Frontal cortex (tissue), 4 donors: ENCODE results near the gene CD302. TPM values are rescaled to one million over a fixed set of nuclear protein-coding genes. Genes with fewer than 3 reads are reported as not detected.
"Not testable (repeated sequence)": the region's sequence is repeated elsewhere in the genome, so short reads cannot be mapped to it uniquely, and the experiment has no call there.

ENCODE experiments used
- DNase-seq, 2 donors: peaks; one replicate each; pipeline ENCODE4 v3.0.0; 2012; ENCODE audit warnings: low spot score in 2 of 2
- FAIRE-seq: peaks from 2 replicates; lab custom pipeline; 2012; peaks lifted over from hg19 to GRCh38; lab: Jason Lieb, UNC
- total RNA-seq: library from RNA; depleted of rRNA; stranded (reverse); fragments of >200 nt; gene quantifications from one replicate; pipeline ENCODE4 v1.2.3, GENCODE V29; 2014
- donor health status: control.
- donor health status: control.
- donor health status: control.

Gene CD302
- total RNA-seq, 1 donor from 2014 or later, result 1.6 TPM

DNA sequence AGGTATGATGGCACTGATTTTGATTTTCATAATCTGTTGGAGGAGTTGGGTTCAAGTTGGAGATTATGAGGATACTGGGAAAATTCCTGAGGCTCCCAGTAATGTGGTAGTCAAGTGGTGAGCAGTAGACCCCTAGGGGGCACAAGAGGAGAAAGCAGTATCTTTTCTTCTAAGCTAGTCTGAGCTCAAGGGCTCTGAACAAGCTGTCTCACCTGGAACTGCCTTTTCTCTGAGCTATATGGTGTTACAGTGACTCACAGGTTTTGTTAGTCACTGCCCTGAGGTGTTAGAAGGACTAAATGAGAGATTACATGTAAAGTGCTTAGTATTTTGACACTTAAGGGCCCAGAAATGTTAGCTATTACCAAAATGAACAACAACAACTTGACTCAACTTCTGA lies 42.2 kb downstream of the CD302 start:
- FAIRE-seq (no peak), DNase-seq (no peak)

DNA sequence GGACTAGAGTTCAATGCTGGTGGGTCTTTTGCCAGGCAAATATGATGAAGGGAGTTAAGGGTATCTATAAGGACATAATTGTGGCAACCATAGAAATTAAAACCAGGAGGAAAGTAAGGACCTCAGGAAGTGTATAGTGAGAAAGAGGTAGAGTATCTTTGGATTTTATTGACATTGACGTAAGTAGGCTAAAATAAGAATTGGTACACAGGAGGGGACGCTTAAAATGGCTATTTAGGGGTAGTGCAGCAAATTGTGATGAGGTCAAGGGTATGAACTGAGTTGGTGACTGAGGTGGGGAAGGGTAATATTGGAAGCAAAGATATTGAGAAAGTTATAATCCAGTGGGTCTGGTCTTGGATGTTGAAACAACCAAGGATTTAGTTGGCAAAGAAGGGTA lies 43.0 kb downstream of the CD302 start:
- no peak for DNase-seq
- no peak for FAIRE-seq

DNA sequence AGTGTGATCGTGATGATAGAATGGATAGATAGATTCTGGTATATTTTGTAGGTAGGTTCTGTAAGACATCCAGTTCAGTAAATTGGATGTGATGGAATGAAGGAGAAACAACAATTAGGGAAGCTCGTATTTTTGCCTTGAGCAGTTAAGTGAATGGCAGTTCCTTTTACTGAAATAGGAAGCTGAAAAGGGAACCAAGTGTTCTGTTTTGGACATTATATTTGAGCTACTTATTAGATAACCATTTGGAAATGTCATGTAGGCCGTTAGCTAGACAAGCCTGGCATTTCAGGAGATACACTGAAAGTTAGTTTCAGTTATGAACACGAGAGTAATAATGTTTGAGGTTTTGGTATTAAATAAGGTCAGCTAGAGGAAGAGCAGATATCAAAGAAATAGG lies 44.2 kb downstream of the CD302 start:
- no peak for FAIRE-seq
- no peak for DNase-seq

DNA sequence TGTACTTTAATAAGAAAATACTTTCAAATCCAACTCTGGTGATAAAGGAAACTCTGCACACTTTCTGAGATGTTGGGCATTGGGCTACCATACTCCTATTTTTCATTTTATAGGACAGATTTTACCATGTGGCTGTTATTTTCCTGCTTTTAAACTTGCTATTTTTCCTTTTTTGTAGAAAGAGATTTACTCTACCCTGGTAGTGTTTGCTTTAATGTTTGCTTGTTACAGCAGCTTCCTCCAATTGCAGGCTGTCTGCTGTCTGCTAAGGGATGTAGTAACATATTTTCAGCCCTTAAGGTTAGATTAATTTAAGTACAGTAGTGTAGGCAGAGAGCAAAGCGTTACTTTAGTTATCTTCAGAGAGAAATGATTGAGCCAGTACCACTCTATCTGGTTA lies 47.1 kb downstream of the CD302 start:
- no peak for DNase-seq
- FAIRE-seq, result no peak

- no peak for FAIRE-seq
- no peak for DNase-seq
Measured at GRCh38 chr2:159748089-159748488, 49.9 kb downstream of the CD302 start.

GRCh38 chr2:159745237-159745636 lies 52.8 kb downstream of the CD302 start:
- not testable (repeated sequence) for DNase-seq, FAIRE-seq

DNA sequence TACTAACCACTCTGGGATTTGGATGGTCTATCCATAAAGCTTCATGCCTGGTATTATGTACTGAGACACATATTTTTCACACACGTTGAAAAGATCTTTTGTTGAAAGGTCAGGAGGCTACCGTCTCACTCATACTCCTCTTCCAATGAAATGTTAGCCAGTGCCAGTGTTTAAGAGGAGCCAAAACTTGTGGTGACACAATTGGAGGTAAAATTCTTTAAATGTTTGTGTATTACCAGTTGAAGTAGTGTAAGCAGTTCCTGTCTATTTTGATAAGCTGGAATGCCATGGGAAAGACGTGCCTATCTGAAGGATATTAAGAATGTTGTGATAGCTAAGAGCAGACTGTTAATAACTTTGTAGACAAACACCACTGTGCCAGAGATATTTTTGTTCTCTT lies 53.6 kb downstream of the CD302 start:
- FAIRE-seq (no peak), DNase-seq (no peak)

GRCh38 chr2:159742846-159743245 lies 55.2 kb downstream of the CD302 start:
- no peak for DNase-seq
- FAIRE-seq, result no peak

- no peak for DNase-seq
Measured at GRCh38 chr2:159738509-159739390, 59.3 kb downstream of the CD302 start.

DNA sequence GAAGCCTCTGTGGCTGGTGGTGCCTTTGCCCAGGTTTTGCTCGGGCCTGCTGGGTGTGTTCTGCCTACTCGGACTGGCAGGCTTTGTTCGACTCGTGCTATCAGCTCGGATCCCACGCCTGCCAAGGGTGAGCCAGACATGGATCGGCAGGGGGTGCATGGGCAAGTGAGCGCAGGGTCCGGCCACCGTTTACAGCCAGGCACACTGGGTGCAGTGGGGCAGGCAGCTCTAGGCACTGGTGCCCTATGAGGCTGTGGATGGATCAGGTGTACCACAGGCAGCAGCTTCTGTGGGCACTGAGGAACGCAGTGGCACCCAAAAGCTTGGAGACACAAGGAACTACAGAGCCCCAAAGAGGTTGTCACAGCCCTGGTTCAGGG lies 60.1 kb downstream of the CD302 start:
- DNase-seq (no peak), FAIRE-seq (no peak)

More at GRCh38 chr2:159738509-159739390, 59.3 kb downstream of the CD302 start:
- no peak for FAIRE-seq

- no peak for DNase-seq
- no peak for FAIRE-seq
Measured at GRCh38 chr2:159737292-159737916, 60.6 kb downstream of the CD302 start.

GRCh38 chr2:159736048-159736447 lies 62.0 kb downstream of the CD302 start:
- no peak for FAIRE-seq
- no peak for DNase-seq

DNA sequence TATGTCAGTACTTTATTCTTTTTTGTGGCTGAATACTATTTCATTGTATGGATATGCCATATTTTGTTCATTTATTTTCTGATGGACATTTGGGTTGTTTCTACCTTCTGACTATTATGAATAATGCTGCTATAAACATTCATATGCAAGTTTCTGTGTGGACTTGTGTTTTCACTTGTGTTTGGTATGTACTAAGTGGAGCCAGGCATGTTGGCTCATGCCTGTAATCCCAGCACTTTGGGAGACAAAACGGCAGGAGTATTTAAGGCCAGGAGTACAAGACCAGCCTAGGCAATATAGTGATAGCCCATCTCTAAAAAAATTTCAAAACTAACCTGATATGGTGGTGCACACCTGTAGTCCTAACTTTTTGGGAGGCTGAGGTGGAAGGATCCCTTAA lies 62.4 kb downstream of the CD302 start:
- DNase-seq, result no peak

GRCh38 chr2:159728629-159729028 lies 69.4 kb downstream of the CD302 start:
- DNase-seq, result no peak
- no peak for FAIRE-seq

More for the DNA sequence above, 62.4 kb downstream of the CD302 start:
- FAIRE-seq, result no peak

DNA sequence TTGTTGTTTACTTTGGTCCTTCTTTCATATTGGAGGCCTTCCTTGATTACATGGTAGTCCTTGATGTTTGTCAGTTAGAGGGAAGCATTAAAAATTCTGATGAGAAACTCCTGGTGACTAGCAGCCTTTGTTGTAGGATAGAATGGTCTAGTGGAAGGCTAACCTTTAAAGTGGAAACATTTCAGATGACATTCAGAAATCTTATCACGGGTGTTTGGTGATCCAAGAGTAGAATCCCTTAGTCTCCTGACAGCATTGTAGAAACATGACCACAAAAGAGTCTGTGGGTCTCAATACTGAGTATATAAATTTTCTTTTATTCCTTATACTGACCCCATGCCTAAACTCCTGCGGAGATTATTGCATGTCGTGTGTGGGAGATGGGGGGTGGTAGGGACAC lies 72.3 kb downstream of the CD302 start:
- DNase-seq (no peak), FAIRE-seq (no peak)

GRCh38 chr2:159724795-159725572 lies 73.0 kb downstream of the CD302 start:
- DNase-seq, FAIRE-seq: not testable (repeated sequence)

DNA sequence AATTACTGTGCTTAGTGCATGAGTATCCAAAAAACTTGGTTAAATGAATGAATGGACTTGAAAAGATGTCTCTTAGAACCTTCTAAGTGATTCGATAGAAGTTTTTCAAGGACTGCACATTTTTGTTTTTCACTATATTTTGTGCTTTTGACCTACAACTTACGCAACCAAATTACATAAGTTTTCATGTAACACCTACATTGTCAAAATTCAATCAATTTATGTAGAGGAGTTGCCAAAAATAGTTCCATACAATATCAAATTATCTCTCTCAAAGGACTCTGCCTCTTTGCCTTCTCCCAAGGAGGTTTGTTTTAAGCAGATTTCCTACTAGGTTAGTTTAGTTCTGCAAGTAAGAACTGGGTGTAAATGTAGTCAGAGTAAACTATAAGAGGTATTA lies 75.4 kb downstream of the CD302 start:
- no peak for FAIRE-seq
- no peak for DNase-seq

DNA sequence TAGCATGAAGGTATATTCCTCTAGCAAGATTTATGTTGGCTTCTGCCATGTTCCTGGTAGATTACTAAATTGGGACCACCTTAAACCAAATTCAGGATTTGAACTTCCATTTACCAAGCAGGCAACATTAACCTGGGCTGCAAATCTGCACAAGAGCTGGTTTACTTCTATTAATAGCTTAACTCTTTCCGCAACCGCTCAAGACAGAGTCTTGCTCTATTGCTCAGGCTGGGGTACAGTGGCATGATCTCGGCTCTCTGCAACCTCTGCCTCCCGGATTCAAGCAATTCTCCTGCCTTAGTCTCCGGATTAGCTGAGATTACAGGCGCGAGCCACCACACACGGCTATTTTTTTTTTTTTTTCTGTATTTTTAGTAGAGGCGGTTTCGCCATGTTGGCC lies 77.3 kb downstream of the CD302 start:
- FAIRE-seq (no peak), DNase-seq (no peak)
